A673 (cell line): ENCODE data around the gene RERE. TPM values are rescaled to one million over a fixed set of nuclear protein-coding genes. Genes with fewer than 3 reads are reported as not detected.

Experiments
- BruUV-seq: library from RNA; stranded (reverse); fragments of 400-500 nt; replicated peaks from 2 replicates; lab custom pipeline; 2021; lab: Mats Ljungman, UMichigan
- CTCF ChIA-PET: fragments of 300-600 bp; sonication (Branson Sonifier 250); formaldehyde crosslinking; loops from one replicate; lab custom pipeline; 2022; ENCODE audit warnings: antibody characterized with exemption; lab: Charles Lee
- POLR2A ChIA-PET: fragments of 300-600 bp; sonication (Branson Sonifier 250); formaldehyde crosslinking; loops from one replicate; lab custom pipeline; 2022; ENCODE audit warnings: antibody characterized with exemption; ENCODE audit not compliant: low non-redundant PET; lab: Charles Lee
- DNase-seq: peaks from one replicate; pipeline ENCODE4 v3.0.0-alpha.2; 2015; ENCODE audit warnings: low spot score
- H3K27ac ChIP-seq: fragments of 200-600 bp; sonication (generic); 2 replicates; pipeline ENCODE4 v1.5.1; 2016; ENCODE audit warnings: mixed run types, low read depth, mild to moderate bottlenecking, mixed read lengths, antibody characterized with exemption, low read length; ENCODE audit not compliant: poor library complexity, severe bottlenecking
- H3K27me3 ChIP-seq: fragments of 200-600 bp; sonication (generic); replicated peaks from 2 replicates; pipeline ENCODE4 v1.6.1; 2017; ENCODE audit warnings: mixed run types, low read depth, mild to moderate bottlenecking, mixed read lengths, antibody characterized with exemption, low read length; ENCODE audit not compliant: insufficient read depth, poor library complexity
- H3K36me3 ChIP-seq: fragments of 200-600 bp; sonication (generic); 2 replicates; pipeline ENCODE4 v1.6.1; 2016; ENCODE audit warnings: mixed run types, mild to moderate bottlenecking, mixed read lengths, antibody characterized with exemption, low read length; ENCODE audit not compliant: insufficient read depth, poor library complexity, severe bottlenecking
- H3K4me1 ChIP-seq: fragments of 200-600 bp; sonication (generic); 2 replicates; pipeline ENCODE4 v1.6.1; 2017; ENCODE audit warnings: mixed run types, mild to moderate bottlenecking, mixed read lengths, antibody characterized with exemption, low read length; ENCODE audit not compliant: insufficient read depth, poor library complexity, severe bottlenecking
- H3K4me3 ChIP-seq: fragments of 200-600 bp; sonication (generic); 2 replicates; pipeline ENCODE4 v1.5.1; 2016; ENCODE audit warnings: low read depth, mixed run types, mild to moderate bottlenecking, mixed read lengths, low read length; ENCODE audit not compliant: poor library complexity, severe bottlenecking
- H3K9me3 ChIP-seq: fragments of 200-600 bp; sonication (generic); 2 replicates; pipeline ENCODE4 v1.6.1; 2016; ENCODE audit warnings: mixed run types, low read depth, mild to moderate bottlenecking, mixed read lengths, antibody characterized with exemption, low read length; ENCODE audit not compliant: poor library complexity, severe bottlenecking
- EZH2 ChIP-seq: fragments of 200-600 bp; sonication (generic); IDR thresholded peaks from 2 replicates; pipeline ENCODE4 v1.6.1; 2017; ENCODE audit warnings: borderline replicate concordance, low read depth, mild to moderate bottlenecking, mixed read lengths, antibody characterized with exemption, low read length; ENCODE audit not compliant: poor library complexity, severe bottlenecking
- intact Hi-C: fragments of 100-400 bp; cut with micrococcal nuclease; formaldehyde crosslinking; loops from one replicate; pipeline ENCODE4 v1.10.0; 2022; ENCODE audit not compliant: unreplicated experiment
- total RNA-seq: library from RNA; stranded (reverse); gene quantifications from 2 replicates; pipeline ENCODE4 v1.2.3, GENCODE V29; 2021
- TF ChIP-seq, protein P1 (sequence below): fragments of 300-800, 200-600 bp; sonication (generic); conservative IDR thresholded peaks from 2 replicates; pipeline ENCODE4 v1.5.1; 2017; ENCODE audit warnings: low read depth, mild to moderate bottlenecking, antibody characterized with exemption, low read length, moderate library complexity, mixed read lengths

The RERE gene
- total RNA-seq, 1 experiment from 2014 or later: 188 TPM

GRCh38 chr1:8533124-8533523, 284.3 kb downstream of the RERE start:
- CTCF ChIA-PET: no interaction called here
- TF ChIP-seq, protein P1, sequence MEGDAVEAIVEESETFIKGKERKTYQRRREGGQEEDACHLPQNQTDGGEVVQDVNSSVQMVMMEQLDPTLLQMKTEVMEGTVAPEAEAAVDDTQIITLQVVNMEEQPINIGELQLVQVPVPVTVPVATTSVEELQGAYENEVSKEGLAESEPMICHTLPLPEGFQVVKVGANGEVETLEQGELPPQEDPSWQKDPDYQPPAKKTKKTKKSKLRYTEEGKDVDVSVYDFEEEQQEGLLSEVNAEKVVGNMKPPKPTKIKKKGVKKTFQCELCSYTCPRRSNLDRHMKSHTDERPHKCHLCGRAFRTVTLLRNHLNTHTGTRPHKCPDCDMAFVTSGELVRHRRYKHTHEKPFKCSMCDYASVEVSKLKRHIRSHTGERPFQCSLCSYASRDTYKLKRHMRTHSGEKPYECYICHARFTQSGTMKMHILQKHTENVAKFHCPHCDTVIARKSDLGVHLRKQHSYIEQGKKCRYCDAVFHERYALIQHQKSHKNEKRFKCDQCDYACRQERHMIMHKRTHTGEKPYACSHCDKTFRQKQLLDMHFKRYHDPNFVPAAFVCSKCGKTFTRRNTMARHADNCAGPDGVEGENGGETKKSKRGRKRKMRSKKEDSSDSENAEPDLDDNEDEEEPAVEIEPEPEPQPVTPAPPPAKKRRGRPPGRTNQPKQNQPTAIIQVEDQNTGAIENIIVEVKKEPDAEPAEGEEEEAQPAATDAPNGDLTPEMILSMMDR: no peak
- no peak for TF ChIP-seq EZH2
- Histone ChIP-seq H3K4me3 (no peak overlapping the region), H3K27ac (no peak overlapping the region), H3K36me3 (peaks cover 15% of the 10 kb centered on the region), H3K9me3 (no peaks in the 10 kb centered on the region), H3K27me3 (no peaks in the 10 kb centered on the region), H3K4me1 (peaks cover 3% of the 10 kb centered on the region)
- POLR2A ChIA-PET: no interaction called here
- no TSS peak for BruUV-seq
- intact Hi-C loops: no loop called here
- no peak for DNase-seq

DNA sequence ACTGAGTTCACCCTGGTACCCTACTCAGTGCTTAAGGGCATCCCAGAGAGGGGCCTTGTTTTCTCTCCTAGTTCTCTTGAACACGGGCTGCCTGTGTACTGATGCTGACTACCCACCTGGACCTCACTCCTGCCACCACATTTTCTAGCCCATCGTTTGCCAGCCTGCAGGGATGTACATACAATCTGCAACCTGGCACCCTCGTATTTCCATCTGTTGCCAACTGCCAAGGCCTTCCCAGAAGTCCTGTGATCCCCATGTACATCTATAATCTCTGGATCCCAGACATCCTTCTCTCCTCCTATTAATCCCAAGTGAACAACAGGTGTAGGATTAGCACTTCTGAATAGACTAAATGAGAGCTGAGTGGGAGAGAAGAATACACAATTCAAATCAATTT, 287.5 kb downstream of the RERE start:
- no peak for DNase-seq
- POLR2A ChIA-PET: no interaction called here
- Histone ChIP-seq H3K9me3 (no peaks in the 10 kb centered on the region), H3K4me3 (no peak overlapping the region), H3K36me3 (peaks cover 6% of the 10 kb centered on the region), H3K27ac (no peak overlapping the region), H3K27me3 (no peaks in the 10 kb centered on the region), H3K4me1 (peaks cover 28% of the 10 kb centered on the region)
- intact Hi-C loops: no loop called here
- no TSS peak for BruUV-seq
- no peak for TF ChIP-seq EZH2
- TF ChIP-seq, protein P1: no peak
- CTCF ChIA-PET: no interaction called here

- Histone ChIP-seq H3K4me1 (peaks cover 31% of the 10 kb centered on the region), H3K9me3 (no peaks in the 10 kb centered on the region), H3K36me3 (peaks cover 12% of the 10 kb centered on the region), H3K27me3 (no peaks in the 10 kb centered on the region), H3K27ac (peak overlapping the region; percentile 35), H3K4me3 (no peak overlapping the region)
- no peak for DNase-seq
- intact Hi-C loops: no loop called here
- ChIA-PET POLR2A (no interaction called here), CTCF (no interaction called here)
- no peak for TF ChIP-seq EZH2
- TF ChIP-seq, protein P1: no peak
- no TSS peak for BruUV-seq
These were observed 289.5 kb downstream of the RERE start for GRCh38 chr1:8527941-8528340.
